Measurements from ENCODE around the gene CD320. TPM values are rescaled to one million over a fixed set of nuclear protein-coding genes. Genes with fewer than 3 reads are reported as not detected.
"Not testable (repeated sequence)": the region's sequence is repeated elsewhere in the genome, so short reads cannot be mapped to it uniquely, and the experiment has no call there.

Gene CD320
- total RNA-seq: 14.6 TPM

DNA sequence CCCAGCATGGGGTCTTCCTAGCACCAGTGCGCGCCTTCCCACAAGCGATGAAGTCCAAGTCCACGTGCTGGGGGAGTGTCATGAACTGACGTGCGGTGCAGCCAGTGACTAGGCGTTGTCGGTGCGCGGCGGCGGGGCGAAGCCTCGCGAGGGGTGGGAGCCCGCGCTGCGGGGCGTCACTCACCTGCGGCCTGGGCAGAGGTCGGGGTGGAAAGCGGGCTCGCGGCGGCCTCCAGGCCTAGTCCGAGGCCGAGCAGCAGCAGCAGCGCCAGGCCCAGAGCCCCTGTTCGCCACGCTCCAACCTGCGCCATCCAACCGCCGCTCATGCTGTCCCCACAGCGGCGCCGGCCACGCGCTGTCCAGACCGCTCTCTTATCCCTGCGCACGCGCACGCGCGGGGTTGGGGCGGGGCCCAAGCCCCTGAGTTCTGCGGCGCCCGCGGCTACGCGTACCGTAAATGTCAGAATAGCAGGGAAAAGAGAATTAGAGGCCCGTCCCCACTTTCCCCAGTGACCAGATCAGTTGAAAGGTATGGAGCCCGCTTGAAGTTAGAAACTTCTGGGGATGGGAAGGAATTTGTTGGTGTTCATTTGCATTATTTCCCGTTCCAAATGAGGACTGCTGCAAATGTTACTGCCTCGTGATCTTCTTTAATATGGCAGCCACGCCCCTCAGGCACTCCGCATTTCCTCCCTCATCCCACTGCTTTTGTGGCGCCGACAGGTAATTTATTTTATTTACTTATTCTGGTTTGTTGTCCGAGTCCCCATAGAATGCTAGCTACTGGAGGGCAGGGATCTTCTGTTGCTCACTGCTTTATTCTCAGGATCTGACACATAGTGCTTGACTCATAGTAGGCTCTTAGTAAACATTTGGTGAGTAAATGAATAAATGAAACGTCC is at the start of gene CD320:
Gene CD320 (minus strand): TSS at position 394 of the 902 bp plus-strand sequence. CDS start 68 bp downstream, at position 326.
- Histone ChIP-seq H3K9me3 (ENCODE audit: low read depth, low read length) (no peaks in the 10 kb centered on the region), H3K27me3 (ENCODE audit: insufficient read depth, low read length) (no peaks in the 10 kb centered on the region), H3K4me1 (ENCODE audit: insufficient read depth, low read length) (peaks cover 28% of the 10 kb centered on the region), H3K4me3 (ENCODE audit: low read length) (peak within 1 kb of the TSS; percentile 46)

DNA sequence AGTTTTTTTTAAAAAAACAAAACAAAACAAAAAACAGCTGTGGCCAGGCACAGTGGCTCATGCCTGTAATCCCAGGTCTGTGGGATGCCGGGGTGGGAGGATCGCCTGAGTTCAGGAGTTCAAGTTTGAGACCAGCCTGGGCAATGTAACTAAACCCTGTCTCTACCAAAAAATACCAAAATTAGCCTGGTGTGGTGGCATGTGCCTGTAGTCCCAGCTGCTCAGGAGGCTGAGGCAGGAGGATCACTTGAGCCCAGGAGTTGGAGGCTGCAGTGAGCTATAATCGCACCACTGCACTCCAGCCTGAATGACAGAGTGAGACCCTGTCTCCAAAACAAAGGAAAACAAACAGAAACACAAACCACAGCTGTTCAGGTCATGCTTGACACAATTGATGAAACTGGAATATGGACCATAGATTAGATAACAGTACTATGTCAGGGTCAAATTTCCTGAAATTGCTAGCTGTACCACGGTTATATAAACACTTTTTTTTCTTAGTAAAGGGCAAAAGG is 48.9 kb upstream of the CD320 start:
- H3K27me3 ChIP-seq (ENCODE audit: insufficient read depth, low read length): peaks cover 8% of the 10 kb centered on the region
- H3K4me3 ChIP-seq (ENCODE audit: low read length): no peak overlapping the region
- no peaks in the 10 kb centered on the region for H3K4me1 ChIP-seq (ENCODE audit: insufficient read depth, low read length)
- H3K9me3 ChIP-seq (ENCODE audit: low read depth, low read length): no peaks in the 10 kb centered on the region

GRCh38 chr19:8355631-8356402 is 47.7 kb upstream of the CD320 start:
- H3K4me3 ChIP-seq (ENCODE audit: low read length): no peak overlapping the region
- no peaks in the 10 kb centered on the region for H3K9me3 ChIP-seq (ENCODE audit: low read depth, low read length)
- H3K4me1 ChIP-seq (ENCODE audit: insufficient read depth, low read length): no peaks in the 10 kb centered on the region
- peaks cover 3% of the 10 kb centered on the region for H3K27me3 ChIP-seq (ENCODE audit: insufficient read depth, low read length)

DNA sequence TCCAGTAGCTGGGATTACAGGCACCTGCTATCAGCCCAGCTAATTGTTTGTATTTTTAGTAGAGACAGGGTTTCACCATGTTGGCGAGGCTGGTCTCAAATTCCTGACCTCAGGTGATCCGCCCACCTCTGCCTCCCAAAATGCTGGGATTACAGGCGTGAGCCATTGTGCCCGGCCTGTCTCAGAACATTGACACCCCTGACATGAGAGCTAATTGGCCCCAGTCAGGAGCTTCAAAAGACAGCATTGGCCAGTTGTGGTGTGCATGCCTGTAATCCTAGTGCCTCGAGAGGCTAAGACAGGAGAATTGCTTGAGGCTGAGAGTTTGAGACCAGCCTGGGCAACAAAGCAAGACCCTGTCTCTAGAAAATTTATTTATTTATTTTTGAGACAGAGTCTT is 44.7 kb upstream of the CD320 start:
- not testable (repeated sequence) for H3K4me3 ChIP-seq (ENCODE audit: low read length); H3K27me3 ChIP-seq (ENCODE audit: insufficient read depth, low read length); H3K9me3 ChIP-seq (ENCODE audit: low read depth, low read length); H3K4me1 ChIP-seq (ENCODE audit: insufficient read depth, low read length)

- Histone ChIP-seq H3K9me3 (ENCODE audit: low read depth, low read length) (no peaks in the 10 kb centered on the region), H3K4me1 (ENCODE audit: insufficient read depth, low read length) (no peaks in the 10 kb centered on the region), H3K4me3 (ENCODE audit: low read length) (no peak overlapping the region), H3K27me3 (ENCODE audit: insufficient read depth, low read length) (peaks cover 3% of the 10 kb centered on the region)
Observed at GRCh38 chr19:8352134-8352827, 44.1 kb upstream of the CD320 start.

DNA sequence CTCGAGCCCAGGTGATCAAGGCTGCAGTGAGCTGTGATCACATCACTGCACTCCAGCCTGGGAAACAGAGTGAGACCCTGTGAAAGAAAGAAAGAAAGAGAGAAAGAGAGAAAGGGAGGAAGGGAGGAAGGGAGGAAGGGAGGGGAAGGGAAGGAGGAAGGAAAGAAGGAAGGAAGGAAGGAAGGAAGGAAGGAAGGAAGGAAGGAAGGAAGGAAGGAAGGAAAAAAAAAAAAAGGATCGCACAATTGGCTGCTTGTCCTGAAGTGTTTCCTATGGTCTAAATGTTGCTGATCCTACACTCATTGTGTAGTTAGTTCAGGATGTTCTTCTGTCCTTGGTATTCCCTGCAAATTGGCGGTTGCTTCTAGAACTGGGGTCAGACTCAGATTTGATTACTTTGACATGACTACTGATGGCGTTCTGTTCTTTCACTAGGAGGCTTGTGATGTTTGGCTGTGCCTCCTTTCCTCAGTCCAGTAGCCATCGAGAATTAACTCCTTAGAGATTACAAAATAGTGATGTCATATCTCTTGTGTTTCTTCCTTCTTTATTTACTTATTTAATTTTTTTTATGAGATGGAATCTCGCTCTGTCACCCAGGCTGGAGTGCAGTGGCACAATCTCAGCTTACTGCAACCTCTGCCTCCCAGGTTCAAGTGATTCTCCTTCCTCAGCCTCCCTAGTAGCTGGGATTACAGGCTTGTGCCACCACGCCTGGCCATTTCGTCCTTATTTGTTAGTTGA is 41.6 kb upstream of the CD320 start:
- not testable (repeated sequence) for H3K27me3 ChIP-seq (ENCODE audit: insufficient read depth, low read length); H3K4me1 ChIP-seq (ENCODE audit: insufficient read depth, low read length); H3K4me3 ChIP-seq (ENCODE audit: low read length); H3K9me3 ChIP-seq (ENCODE audit: low read depth, low read length)

- no peak overlapping the region for H3K4me3 ChIP-seq (ENCODE audit: low read length)
- no peaks in the 10 kb centered on the region for H3K9me3 ChIP-seq (ENCODE audit: low read depth, low read length)
- H3K27me3 ChIP-seq (ENCODE audit: insufficient read depth, low read length): peaks cover 44% of the 10 kb centered on the region
- H3K4me1 ChIP-seq (ENCODE audit: insufficient read depth, low read length): peaks cover 11% of the 10 kb centered on the region
Observed at GRCh38 chr19:8343483-8343844, 35.3 kb upstream of the CD320 start.

- peaks cover 11% of the 10 kb centered on the region for H3K4me1 ChIP-seq (ENCODE audit: insufficient read depth, low read length)
- peak within 1 kb of the TSS; percentile 25 for H3K4me3 ChIP-seq (ENCODE audit: low read length)
- peaks cover 44% of the 10 kb centered on the region for H3K27me3 ChIP-seq (ENCODE audit: insufficient read depth, low read length)
- H3K9me3 ChIP-seq (ENCODE audit: low read depth, low read length): no peaks in the 10 kb centered on the region
Observed at GRCh38 chr19:8342684-8343482, 34.7 kb upstream of the CD320 start, which contains the start of gene KANK3. KANK3 (minus strand) TSS chr19:8343262; CDS start chr19:8337828, 5,434 bp downstream.

GRCh38 chr19:8342316-8342683 is 34.1 kb upstream of the CD320 start:
- no peak overlapping the region for H3K4me3 ChIP-seq (ENCODE audit: low read length)
- H3K4me1 ChIP-seq (ENCODE audit: insufficient read depth, low read length): peaks cover 11% of the 10 kb centered on the region
- H3K9me3 ChIP-seq (ENCODE audit: low read depth, low read length): no peaks in the 10 kb centered on the region
- peaks cover 44% of the 10 kb centered on the region for H3K27me3 ChIP-seq (ENCODE audit: insufficient read depth, low read length)

- peaks cover 11% of the 10 kb centered on the region for H3K4me1 ChIP-seq (ENCODE audit: insufficient read depth, low read length)
- H3K4me3 ChIP-seq (ENCODE audit: low read length); H3K9me3 ChIP-seq (ENCODE audit: low read depth, low read length): not testable (repeated sequence)
- peaks cover 48% of the 10 kb centered on the region for H3K27me3 ChIP-seq (ENCODE audit: insufficient read depth, low read length)
Observed at GRCh38 chr19:8341504-8341903, 33.3 kb upstream of the CD320 start.

- Histone ChIP-seq H3K4me1 (ENCODE audit: insufficient read depth, low read length) (peaks cover 17% of the 10 kb centered on the region), H3K27me3 (ENCODE audit: insufficient read depth, low read length) (peaks cover 57% of the 10 kb centered on the region), H3K4me3 (ENCODE audit: low read length) (no peak overlapping the region), H3K9me3 (ENCODE audit: low read depth, low read length) (no peaks in the 10 kb centered on the region)
Observed at GRCh38 chr19:8340341-8341096, 32.4 kb upstream of the CD320 start.

DNA sequence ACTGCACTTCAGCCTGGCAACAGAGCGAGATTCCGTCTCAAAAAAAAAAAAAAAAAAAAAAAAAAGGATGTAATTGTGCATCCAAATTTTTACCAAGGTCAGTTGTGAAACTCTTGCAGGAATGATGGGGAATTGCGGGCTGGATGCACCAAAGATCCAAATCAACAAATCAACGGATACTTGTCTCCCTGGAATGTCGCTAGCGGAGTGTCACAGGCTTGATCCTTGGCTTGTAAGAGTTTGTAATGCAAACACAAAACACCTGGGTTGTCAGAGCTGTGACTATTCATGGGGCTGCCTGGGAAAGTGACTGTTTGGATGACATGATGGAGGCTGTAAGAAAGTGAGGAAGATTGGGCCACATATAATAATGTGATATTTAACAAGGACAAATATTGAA is 30.7 kb upstream of the CD320 start:
- H3K27me3 ChIP-seq (ENCODE audit: insufficient read depth, low read length): peaks cover 56% of the 10 kb centered on the region
- peaks cover 23% of the 10 kb centered on the region for H3K4me1 ChIP-seq (ENCODE audit: insufficient read depth, low read length)

GRCh38 chr19:8337728-8338127 is 29.6 kb upstream of the CD320 start:
- Histone ChIP-seq H3K4me1 (ENCODE audit: insufficient read depth, low read length) (peaks cover 14% of the 10 kb centered on the region), H3K9me3 (ENCODE audit: low read depth, low read length) (no peaks in the 10 kb centered on the region), H3K27me3 (ENCODE audit: insufficient read depth, low read length) (peaks cover 56% of the 10 kb centered on the region), H3K4me3 (ENCODE audit: low read length) (no peak overlapping the region)

More for the DNA sequence above, 30.7 kb upstream of the CD320 start:
- H3K9me3 ChIP-seq (ENCODE audit: low read depth, low read length): no peaks in the 10 kb centered on the region
- H3K4me3 ChIP-seq (ENCODE audit: low read length): no peak overlapping the region

Measured in mononuclear cell (primary cell).